Keratinocyte (primary cell): ENCODE results near the gene P3H2. TPM values are rescaled to one million over a fixed set of nuclear protein-coding genes. Genes with fewer than 3 reads are reported as not detected.

Source experiments
- DNase-seq: peaks from one replicate; pipeline ENCODE4 v3.0.0-alpha.2; 2011; ENCODE audit warnings: low read depth, missing footprints, low spot score
- FAIRE-seq: peaks from 2 replicates; lab custom pipeline; 2011; peaks lifted over from hg19 to GRCh38; lab: Jason Lieb, UNC
- H2AFZ ChIP-seq: 2 replicates; pipeline ENCODE4 v1.6.0; 2012; ENCODE audit warnings: low read length, control low read depth, inconsistent platforms; ENCODE audit not compliant: control insufficient read depth
- H3K27ac ChIP-seq: 2 replicates; pipeline ENCODE4 v1.5.1; 2011; ENCODE audit warnings: low read length; ENCODE audit not compliant: control insufficient read depth, insufficient read depth
- H3K27me3 ChIP-seq: 3 replicates; pipeline ENCODE4 v1.6.0; 2011; ENCODE audit warnings: low read length; ENCODE audit not compliant: control insufficient read depth, insufficient read depth; ENCODE audit errors: extremely low read depth
- H3K36me3 ChIP-seq, 2 experiments: 2 replicates in 1 of 2; 3 replicates in 1 of 2; pipeline ENCODE4 v1.5.1; 2011; ENCODE audit warnings: low read length in 2 of 2, mild to moderate bottlenecking in 1 of 2; ENCODE audit not compliant: control insufficient read depth in 2 of 2, insufficient read depth in 2 of 2; ENCODE audit errors: extremely low read depth in 1 of 2
- H3K4me1 ChIP-seq: 3 replicates; pipeline ENCODE4 v1.5.1; 2011; ENCODE audit warnings: low read length; ENCODE audit not compliant: control insufficient read depth, insufficient read depth; ENCODE audit errors: extremely low read depth
- H3K4me2 ChIP-seq: 3 replicates; pipeline ENCODE4 v1.6.0; 2011; ENCODE audit warnings: low read depth, low read length; ENCODE audit not compliant: control insufficient read depth, insufficient read depth; ENCODE audit errors: extremely low read depth
- H3K4me3 ChIP-seq, 3 experiments: fragments of 200-600 bp in 1 of 3; sonication (generic) in 1 of 3; 2 replicates in 2 of 3; 3 replicates in 1 of 3; pipeline ENCODE4 v1.5.1; 2011 to 2016; ENCODE audit warnings: low read length in 3 of 3, mild to moderate bottlenecking in 3 of 3, control low read depth in 2 of 3, inconsistent platforms in 1 of 3, low read depth in 1 of 3, mixed read lengths in 1 of 3, mixed run types in 1 of 3, moderate library complexity in 1 of 3; ENCODE audit not compliant: control insufficient read depth in 2 of 3, insufficient read depth in 2 of 3; ENCODE audit errors: extremely low read depth in 1 of 3
- H3K79me2 ChIP-seq: 2 replicates; pipeline ENCODE4 v1.6.0; 2012; ENCODE audit warnings: low read length; ENCODE audit not compliant: control insufficient read depth, insufficient read depth
- H3K9ac ChIP-seq: 3 replicates; pipeline ENCODE4 v1.6.0; 2011; ENCODE audit warnings: low read length; ENCODE audit not compliant: control insufficient read depth, insufficient read depth; ENCODE audit errors: extremely low read depth
- H3K9me1 ChIP-seq: 3 replicates; pipeline ENCODE4 v1.6.0; 2011; ENCODE audit warnings: low read length; ENCODE audit not compliant: control insufficient read depth, insufficient read depth; ENCODE audit errors: extremely low read depth
- H3K9me3 ChIP-seq: 2 replicates; pipeline ENCODE4 v1.5.1; 2012; ENCODE audit warnings: low read depth, low read length; ENCODE audit not compliant: control insufficient read depth
- H4K20me1 ChIP-seq: 3 replicates; pipeline ENCODE4 v1.6.0; 2011; ENCODE audit warnings: low read length; ENCODE audit not compliant: control insufficient read depth, insufficient read depth; ENCODE audit errors: extremely low read depth
- CTCF ChIP-seq, 3 experiments: IDR thresholded peaks in 1 of 3; conservative IDR thresholded peaks in 1 of 3; optimal IDR thresholded peaks in 1 of 3; 2 replicates in 2 of 3; 3 replicates in 1 of 3; pipeline versions ENCODE3 to v1.5.1; 2011; ENCODE audit warnings: low read length in 3 of 3, mild to moderate bottlenecking in 3 of 3, moderate library complexity in 2 of 3, control low read depth in 1 of 3, inconsistent platforms in 1 of 3; ENCODE audit not compliant: insufficient read depth in 2 of 3; ENCODE audit errors: extremely low read depth in 1 of 3
- EZH2 ChIP-seq: IDR thresholded peaks from one replicate; pipeline ENCODE4 v1.6.1; 2012; ENCODE audit warnings: inconsistent platforms, mild to moderate bottlenecking, low read length, moderate library complexity
- dilution Hi-C: fragments of 300-500 bp; cut with MboI; formaldehyde crosslinking; loops from one replicate; pipeline ENCODE4 v1.7.0; 2020; ENCODE audit warnings: low sequenced_read_pairs; ENCODE audit not compliant: extremely low pct_ligation_motif_present
- polyA plus RNA-seq, 5 experiments: library from polyadenylated mRNA; depleted of rRNA in 3 of 5; stranded (reverse) in 3 of 5; stranded (forward) in 1 of 5; unstranded in 1 of 5; fragments of >200 nt; gene quantifications; 1 replicate in 1 of 5; 2 replicates in 3 of 5; 3 replicates in 1 of 5; pipeline versions ENCODE4 v1.2.1 to v1.2.3, GENCODE V29; 2011 to 2012; ENCODE audit warnings: missing spikeins in 2 of 5, low read depth in 1 of 5, low replicate concordance in 1 of 5

The P3H2 gene
- polyA plus RNA-seq, 1 donor (not counting 4 experiments of a cell fraction or from before 2014, with no cell fraction given), result 115 TPM

- Histone ChIP-seq H4K20me1 (no peaks in the 10 kb centered on the region), H3K4me3 (no peak overlapping the region), H3K9me1 (no peaks in the 10 kb centered on the region), H3K27ac (no peak overlapping the region), H3K9ac (no peak overlapping the region), H3K4me2 (no peak overlapping the region), H3K36me3 (no peaks in the 10 kb centered on the region), H3K27me3 (no peaks in the 10 kb centered on the region), H2AFZ (no peak overlapping the region), H3K79me2 (peaks cover 63% of the 10 kb centered on the region), H3K4me1 (peaks cover 7% of the 10 kb centered on the region), H3K9me3 (no peaks in the 10 kb centered on the region)
- DNase-seq (no peak), FAIRE-seq (no peak)
- dilution Hi-C loops, result no loop called here
- TF ChIP-seq CTCF (optimal IDR thresholded peaks at IDR 0.05 in 1 of 3, IDR thresholded peaks at IDR 0.05 in 1 of 3, conservative IDR thresholded peaks at IDR 0.05 in 1 of 3; ENCODE audit: extremely low read depth in 1 of 3, insufficient read depth in 2 of 3, low read length in 3 of 3) (no peak), EZH2 (no peak)
Observed at GRCh38 chr3:190086191-190086590, 34.5 kb downstream of the P3H2 start.

GRCh38 chr3:190084983-190085382 is 35.7 kb downstream of the P3H2 start:
- no peak for FAIRE-seq
- Histone ChIP-seq H4K20me1 (no peaks in the 10 kb centered on the region), H3K27me3 (no peaks in the 10 kb centered on the region), H3K9me3 (no peaks in the 10 kb centered on the region), H3K4me3 (no peak overlapping the region), H3K9ac (no peak overlapping the region), H2AFZ (no peak overlapping the region), H3K4me2 (no peak overlapping the region), H3K4me1 (peaks cover 7% of the 10 kb centered on the region), H3K27ac (no peak overlapping the region), H3K9me1 (no peaks in the 10 kb centered on the region), H3K79me2 (peaks cover 60% of the 10 kb centered on the region), H3K36me3 (peaks cover 0 to 4% of the 10 kb centered on the region in 2 experiments)
- TF ChIP-seq EZH2 (no peak), CTCF (optimal IDR thresholded peaks at IDR 0.05 in 1 of 3, IDR thresholded peaks at IDR 0.05 in 1 of 3, conservative IDR thresholded peaks at IDR 0.05 in 1 of 3; ENCODE audit: extremely low read depth in 1 of 3, insufficient read depth in 2 of 3, low read length in 3 of 3) (no peak)
- dilution Hi-C loops, result no loop called here
- no peak for DNase-seq
